Right atrium auricular region (tissue), 2 donors: ENCODE measurements around the gene CNTN4. TPM values are rescaled to one million over a fixed set of nuclear protein-coding genes. Genes with fewer than 3 reads are reported as not detected.

Source experiments
- DNase-seq: peaks from one replicate; pipeline ENCODE4 v3.0.0-alpha.2; 2019; ENCODE audit warnings: low spot score
- H3K27ac ChIP-seq, 2 donors: fragments of 200-600 bp; sonication (generic); 1 replicate in 1 of 2; 2 replicates in 1 of 2; pipeline ENCODE4 v1.5.1; 2016 to 2019
- H3K27me3 ChIP-seq, 2 donors: fragments of 200-600 bp; sonication (generic); one replicate each; pipeline versions ENCODE4 v1.5.1 to v1.6.0; 2017 to 2019
- H3K36me3 ChIP-seq: fragments of 200-600 bp; sonication (generic); one replicate; pipeline ENCODE4 v1.5.1; 2016
- H3K4me1 ChIP-seq, 2 donors: fragments of 200-600 bp; sonication (generic); one replicate each; pipeline versions ENCODE4 v1.5.1 to v1.6.0; 2017 to 2019
- H3K4me3 ChIP-seq, 2 donors: fragments of 200-600 bp; sonication (generic); 1 replicate in 1 of 2; 2 replicates in 1 of 2; pipeline ENCODE4 v1.5.1; 2017 to 2019; ENCODE audit warnings: mild to moderate bottlenecking in 1 of 2, moderate library complexity in 1 of 2
- H3K9me3 ChIP-seq, 2 donors: fragments of 200-600 bp; sonication (generic); one replicate each; pipeline ENCODE4 v1.5.1; 2019
- total RNA-seq, 2 donors: library from RNA; depleted of rRNA; stranded (reverse); fragments of >200 nt; gene quantifications; one replicate each; pipeline ENCODE4 v1.1.0, GENCODE V29; 2016
- TF ChIP-seq, protein P1 (sequence below), 2 donors: fragments of 200-600 bp; sonication (generic); IDR thresholded peaks; one replicate each; pipeline ENCODE4 v1.5.1; 2019; ENCODE audit warnings: antibody characterized with exemption in 2 of 2

Gene CNTN4
- total RNA-seq, 2 donors from 2014 or later = 5.3 to 5.7 TPM

DNA sequence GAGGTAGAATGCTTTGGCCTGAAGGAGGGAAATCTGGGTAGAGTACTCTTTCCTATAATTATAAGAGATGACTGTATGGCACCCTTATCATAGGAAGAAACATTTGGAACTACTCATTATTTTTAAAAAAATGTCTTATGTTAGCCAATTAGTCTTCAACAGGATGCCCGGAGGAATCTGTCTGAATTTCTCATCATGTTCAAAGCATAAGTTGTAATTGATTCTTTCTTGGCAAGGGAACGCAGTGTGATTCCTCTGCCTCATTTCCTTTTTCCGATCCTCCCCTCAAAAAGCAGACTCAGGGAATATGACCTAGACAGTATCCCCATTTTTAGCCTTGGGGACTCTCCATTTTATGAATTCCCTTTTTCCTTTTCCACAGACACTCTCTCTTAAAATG, 846.5 kb downstream of the CNTN4 start:
- Histone ChIP-seq H3K4me1 (no peaks in the 10 kb centered on the region), H3K4me3 (no peak overlapping the region), H3K27ac (no peak overlapping the region), H3K36me3 (no peaks in the 10 kb centered on the region), H3K9me3 (no peaks in the 10 kb centered on the region), H3K27me3 (no peaks in the 10 kb centered on the region)
- no peak for DNase-seq
- TF ChIP-seq, protein P1, sequence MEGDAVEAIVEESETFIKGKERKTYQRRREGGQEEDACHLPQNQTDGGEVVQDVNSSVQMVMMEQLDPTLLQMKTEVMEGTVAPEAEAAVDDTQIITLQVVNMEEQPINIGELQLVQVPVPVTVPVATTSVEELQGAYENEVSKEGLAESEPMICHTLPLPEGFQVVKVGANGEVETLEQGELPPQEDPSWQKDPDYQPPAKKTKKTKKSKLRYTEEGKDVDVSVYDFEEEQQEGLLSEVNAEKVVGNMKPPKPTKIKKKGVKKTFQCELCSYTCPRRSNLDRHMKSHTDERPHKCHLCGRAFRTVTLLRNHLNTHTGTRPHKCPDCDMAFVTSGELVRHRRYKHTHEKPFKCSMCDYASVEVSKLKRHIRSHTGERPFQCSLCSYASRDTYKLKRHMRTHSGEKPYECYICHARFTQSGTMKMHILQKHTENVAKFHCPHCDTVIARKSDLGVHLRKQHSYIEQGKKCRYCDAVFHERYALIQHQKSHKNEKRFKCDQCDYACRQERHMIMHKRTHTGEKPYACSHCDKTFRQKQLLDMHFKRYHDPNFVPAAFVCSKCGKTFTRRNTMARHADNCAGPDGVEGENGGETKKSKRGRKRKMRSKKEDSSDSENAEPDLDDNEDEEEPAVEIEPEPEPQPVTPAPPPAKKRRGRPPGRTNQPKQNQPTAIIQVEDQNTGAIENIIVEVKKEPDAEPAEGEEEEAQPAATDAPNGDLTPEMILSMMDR (IDR thresholded peaks at IDR 0.05) = no peak

DNA sequence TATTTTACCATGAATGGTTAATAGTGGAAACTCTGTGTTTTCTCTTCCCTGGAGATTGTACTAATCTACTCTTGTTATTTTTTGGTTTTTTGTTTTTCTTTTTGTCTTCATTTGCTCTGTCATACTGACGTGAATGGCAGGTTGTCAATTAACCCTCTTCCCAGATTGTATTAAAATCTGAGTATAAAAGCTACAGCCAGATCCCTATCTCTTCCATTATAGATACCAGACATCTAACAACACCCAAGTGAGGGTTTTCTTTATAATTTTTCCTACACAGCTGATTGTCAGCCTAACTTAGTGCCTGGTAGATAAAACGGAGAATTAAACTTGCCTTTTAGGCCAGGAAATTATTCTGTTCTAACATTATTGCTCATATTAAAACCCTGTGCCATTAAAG, 848.9 kb downstream of the CNTN4 start:
- Histone ChIP-seq H3K27ac (no peak overlapping the region), H3K9me3 (no peaks in the 10 kb centered on the region), H3K36me3 (no peaks in the 10 kb centered on the region), H3K27me3 (no peaks in the 10 kb centered on the region), H3K4me1 (no peaks in the 10 kb centered on the region), H3K4me3 (no peak overlapping the region)
- no peak for DNase-seq
- TF ChIP-seq, protein P1 (IDR thresholded peaks at IDR 0.05) = no peak

DNA sequence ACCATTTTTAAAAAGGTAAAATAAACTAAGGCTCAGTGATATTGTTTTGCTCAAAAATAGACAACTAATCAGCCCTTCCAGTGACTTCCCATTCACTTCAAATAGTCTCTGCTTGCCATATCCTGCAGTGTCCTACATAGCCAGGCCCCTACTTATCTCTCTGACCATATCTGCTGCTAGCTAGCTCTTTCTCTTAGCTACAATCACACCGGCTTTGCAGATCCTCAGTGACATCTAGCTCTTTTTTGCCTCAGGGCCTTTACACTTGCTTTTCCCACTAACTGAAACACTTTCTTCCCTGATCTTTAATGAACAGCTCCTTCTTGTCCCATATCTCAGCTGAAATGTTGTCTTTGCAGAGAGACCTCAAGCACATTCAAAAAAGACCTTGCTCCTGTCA, 850.2 kb downstream of the CNTN4 start:
- TF ChIP-seq, protein P1 (IDR thresholded peaks at IDR 0.05) = no peak
- Histone ChIP-seq H3K27me3 (no peaks in the 10 kb centered on the region), H3K9me3 (no peaks in the 10 kb centered on the region), H3K4me1 (no peaks in the 10 kb centered on the region), H3K4me3 (no peak overlapping the region), H3K36me3 (no peaks in the 10 kb centered on the region), H3K27ac (no peak overlapping the region)
- no peak for DNase-seq

DNA sequence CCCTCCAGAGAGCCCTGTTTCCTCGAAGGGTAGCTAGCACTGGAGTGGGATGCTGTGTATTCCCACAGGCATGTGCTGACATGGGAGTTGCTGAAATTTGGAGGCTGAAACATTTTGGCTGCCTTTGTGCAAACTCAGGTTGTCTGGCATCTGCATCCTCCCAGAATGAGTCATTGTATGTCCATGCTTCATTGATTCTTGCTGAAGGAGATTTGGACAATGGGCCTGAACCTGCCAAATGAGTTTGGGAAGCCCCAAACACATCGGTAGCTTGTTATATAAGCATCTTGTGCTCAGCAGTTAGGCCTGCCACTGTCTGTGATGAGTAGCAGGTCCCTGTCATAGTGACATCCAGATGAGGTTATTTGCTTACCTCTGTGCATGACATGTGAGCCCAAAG, 851.5 kb downstream of the CNTN4 start:
- Histone ChIP-seq H3K27me3 (no peaks in the 10 kb centered on the region), H3K4me3 (no peak overlapping the region), H3K4me1 (no peaks in the 10 kb centered on the region), H3K27ac (no peak overlapping the region), H3K36me3 (no peaks in the 10 kb centered on the region), H3K9me3 (no peaks in the 10 kb centered on the region)
- TF ChIP-seq, protein P1 (IDR thresholded peaks at IDR 0.05) = no peak
- DNase-seq = no peak

DNA sequence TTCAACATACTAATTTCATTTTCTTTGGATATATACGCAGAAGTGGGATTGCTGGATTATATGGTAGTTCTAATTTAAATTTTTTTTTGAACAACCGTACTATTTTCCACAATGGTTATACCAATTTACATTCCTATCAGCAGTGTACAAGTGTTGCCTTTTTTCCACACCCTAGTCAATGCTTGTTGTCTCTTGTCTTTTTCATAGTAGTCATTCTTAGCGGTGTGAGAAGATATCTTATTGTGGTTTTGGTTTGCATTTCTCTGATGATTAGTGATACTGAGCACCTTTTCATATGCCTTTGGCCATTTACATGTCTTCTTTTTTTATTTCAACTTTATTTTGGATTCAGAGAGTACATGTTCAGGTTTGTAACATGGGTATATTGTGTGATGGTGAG, 858.4 kb downstream of the CNTN4 start:
- no peaks in the 10 kb centered on the region for H3K27me3 ChIP-seq
- H3K36me3 ChIP-seq = no peaks in the 10 kb centered on the region
- H3K27ac ChIP-seq = no peak overlapping the region
- no peak for DNase-seq
- no peaks in the 10 kb centered on the region for H3K9me3 ChIP-seq
- H3K4me1 ChIP-seq = no peaks in the 10 kb centered on the region
- TF ChIP-seq, protein P1 (IDR thresholded peaks at IDR 0.05) = no peak
- no peak overlapping the region for H3K4me3 ChIP-seq

DNA sequence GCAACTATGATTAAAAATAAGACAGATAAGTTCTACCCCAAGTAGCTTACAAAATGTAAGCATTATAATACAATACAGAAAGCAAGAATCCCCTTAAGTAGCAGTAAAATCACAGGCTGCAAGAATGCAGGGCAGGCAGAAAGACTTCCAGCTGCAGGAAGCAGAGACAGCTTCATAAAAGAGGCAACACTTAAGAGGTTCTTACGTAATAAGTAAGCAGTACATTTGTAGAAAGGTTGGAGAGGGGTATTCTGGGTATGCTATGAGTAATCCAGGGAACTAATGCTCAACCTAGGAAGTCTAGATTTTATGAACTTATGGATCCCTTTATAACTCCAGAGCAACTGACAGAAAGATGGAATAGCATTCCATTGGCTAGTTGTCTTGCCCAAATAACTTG, 859.9 kb downstream of the CNTN4 start:
- Histone ChIP-seq H3K27ac (no peak overlapping the region), H3K27me3 (no peaks in the 10 kb centered on the region), H3K4me3 (no peak overlapping the region), H3K9me3 (no peaks in the 10 kb centered on the region), H3K36me3 (no peaks in the 10 kb centered on the region), H3K4me1 (no peaks in the 10 kb centered on the region)
- TF ChIP-seq, protein P1 (IDR thresholded peaks at IDR 0.05) = no peak
- DNase-seq = no peak
